GDM1 (cell line): ENCODE data around the gene LCE3E.
"Not testable (repeated sequence)": the region's sequence is repeated elsewhere in the genome, so short reads cannot be mapped to it uniquely, and the experiment has no call there.

Experiments
- DNase-seq: peaks from one replicate; lab custom pipeline; 2025; lab: John Stamatoyannopoulos, UW

LCE3E gene, protein sequence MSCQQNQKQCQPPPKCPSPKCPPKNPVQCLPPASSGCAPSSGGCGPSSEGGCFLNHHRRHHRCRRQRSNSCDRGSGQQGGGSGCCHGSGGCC

DNA sequence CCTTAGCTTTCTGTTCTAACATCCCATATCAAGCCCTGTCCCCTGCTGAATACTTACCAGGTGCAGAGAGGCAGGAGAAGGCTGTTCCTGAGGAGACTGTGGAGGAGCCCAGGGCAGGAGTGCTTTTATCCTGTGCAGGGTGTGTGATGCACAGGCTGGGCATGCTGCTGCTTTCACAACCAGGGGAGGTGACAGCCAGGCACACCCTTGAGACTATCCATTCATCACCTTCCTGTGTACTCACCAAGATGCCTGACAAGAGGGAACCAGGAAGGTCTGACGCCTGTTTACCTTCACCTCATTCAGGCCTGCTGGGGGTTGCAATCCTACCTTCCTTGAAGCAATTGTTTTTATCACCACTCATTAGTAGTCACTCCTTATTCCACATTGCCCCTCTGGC lies at the start of gene LCE3E:
TSS of gene LCE3E (minus strand) at position 100 of the 400 bp plus-strand sequence. CDS start 572 bp downstream, outside the sequence.
- DNase-seq: no peak

GRCh38 chr1:152613511-152613910 lies 46.9 kb upstream of the LCE3E start, which contains the start of gene LCE3B:
Gene LCE3B (plus strand): TSS chr1:152613811. CDS start chr1:152613811, 0 bp downstream.
- DNase-seq: no peak

GRCh38 chr1:152599934-152600333 lies 33.4 kb upstream of the LCE3E start, which contains the start of gene LCE3C:
Gene LCE3C (plus strand): TSS chr1:152600234. CDS start chr1:152600732, 498 bp downstream.
- DNase-seq: no peak

DNA sequence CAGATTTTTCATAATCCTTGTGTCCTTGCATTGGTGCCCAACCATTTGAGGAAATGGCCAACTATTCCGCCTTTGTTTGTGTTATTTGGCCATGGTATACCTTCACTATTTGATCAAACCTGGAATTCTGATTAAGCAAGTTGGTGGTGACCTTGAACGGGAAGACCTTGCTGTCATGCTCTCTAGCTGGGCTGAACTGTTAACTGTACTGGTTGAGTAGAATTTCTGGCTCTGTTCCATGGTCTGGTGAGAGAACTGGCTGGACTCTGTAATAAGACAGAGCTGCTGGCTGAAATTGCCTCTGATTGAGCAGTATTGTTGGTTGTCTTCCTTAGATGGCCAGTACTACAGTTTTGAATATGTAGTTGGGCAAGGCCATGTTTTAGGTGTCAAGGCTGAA lies 30.4 kb upstream of the LCE3E start:
- DNase-seq: no peak

- DNase-seq: no peak
Measured at GRCh38 chr1:152585586-152585985, 19.0 kb upstream of the LCE3E start.

DNA sequence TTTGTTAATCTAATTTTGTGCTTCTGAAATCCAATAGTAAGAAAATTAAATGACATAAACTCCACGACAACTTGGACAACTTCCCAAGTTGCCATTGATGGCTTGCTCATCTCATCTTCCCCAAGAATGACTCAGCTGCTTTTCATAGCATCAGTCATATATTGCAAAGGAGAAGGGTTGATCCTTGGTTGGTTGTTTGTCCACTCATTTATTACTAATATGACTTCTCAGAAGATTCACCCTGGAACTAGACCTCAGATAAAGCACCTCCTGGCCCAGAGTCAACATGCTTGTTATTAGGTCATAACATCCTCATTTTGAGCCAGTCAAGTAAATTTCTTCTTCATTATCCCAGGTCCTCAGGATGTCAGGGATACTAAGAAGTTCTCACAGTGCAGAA lies 16.1 kb upstream of the LCE3E start:
- DNase-seq: no peak

DNA sequence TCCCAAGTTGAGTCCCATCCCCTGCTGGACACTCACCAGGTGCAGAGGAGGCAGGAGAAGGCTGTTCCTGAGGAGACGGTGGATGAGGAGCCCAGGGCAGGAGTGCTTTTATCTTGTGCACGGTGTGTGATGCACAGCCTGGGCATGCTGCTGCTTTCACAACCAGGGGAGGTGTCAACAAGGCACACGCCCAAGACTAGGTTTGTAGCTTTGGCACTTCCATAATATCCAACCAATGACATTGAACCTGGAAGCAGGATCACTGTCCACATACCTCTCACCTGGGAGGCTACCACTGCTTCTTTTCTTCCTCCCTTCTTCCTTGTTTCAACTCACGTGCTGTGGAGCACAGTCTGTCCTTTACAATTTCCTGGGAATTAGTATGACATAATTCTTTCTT lies 13.9 kb upstream of the LCE3E start, which contains the start of gene LCE3D:
TSS of gene LCE3D (minus strand) at position 84 of the 400 bp plus-strand sequence. CDS start 580 bp downstream, outside the sequence.
- no peak for DNase-seq

DNA sequence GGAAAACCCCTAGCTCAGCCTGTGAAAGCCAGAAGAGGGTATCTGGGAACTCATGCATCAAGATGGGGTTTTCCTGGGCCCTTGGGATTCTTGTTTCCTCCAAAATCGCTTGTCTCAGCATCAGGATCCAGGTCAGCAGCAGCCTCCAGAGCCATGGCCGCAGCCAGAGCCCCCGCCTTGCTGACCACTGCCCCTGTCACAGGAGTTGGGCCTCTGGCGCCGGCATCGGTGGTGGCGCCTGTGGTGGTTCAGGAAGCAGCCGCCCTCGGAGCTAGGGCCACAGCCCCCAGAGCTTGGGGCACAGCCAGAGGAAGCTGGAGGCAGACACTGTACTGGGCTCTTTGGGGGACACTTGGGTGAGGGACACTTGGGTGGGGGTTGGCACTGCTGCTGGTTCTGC lies 12.9 kb upstream of the LCE3E start:
- DNase-seq: not testable (repeated sequence)

GRCh38 chr1:152577168-152577567 lies 10.6 kb upstream of the LCE3E start:
- DNase-seq: no peak

GRCh38 chr1:152565535-152566215 lies 905 bp downstream of the LCE3E start:
- no peak for DNase-seq

DNA sequence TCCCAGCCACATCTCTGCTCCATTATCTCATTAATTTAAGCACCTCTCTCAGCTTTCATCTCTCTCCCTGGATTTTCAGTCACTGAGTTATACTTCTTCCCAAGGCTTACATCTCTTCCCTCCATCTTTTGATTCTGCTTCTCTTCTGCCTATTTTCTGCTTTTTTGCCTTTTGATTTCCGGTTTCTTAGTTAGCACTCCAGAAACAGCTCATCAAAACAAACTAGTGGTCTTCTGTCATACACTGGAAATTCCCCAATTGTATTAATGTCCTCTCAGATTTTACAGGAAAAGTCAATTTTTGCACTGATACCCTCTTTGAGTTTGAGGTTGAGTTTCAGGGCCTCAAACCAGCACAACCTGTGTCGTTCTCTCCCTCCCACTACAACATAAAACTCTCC lies 1.5 kb downstream of the LCE3E start:
- DNase-seq: no peak

GRCh38 chr1:152548358-152548757 lies 18.2 kb downstream of the LCE3E start:
- DNase-seq: not testable (repeated sequence)

DNA sequence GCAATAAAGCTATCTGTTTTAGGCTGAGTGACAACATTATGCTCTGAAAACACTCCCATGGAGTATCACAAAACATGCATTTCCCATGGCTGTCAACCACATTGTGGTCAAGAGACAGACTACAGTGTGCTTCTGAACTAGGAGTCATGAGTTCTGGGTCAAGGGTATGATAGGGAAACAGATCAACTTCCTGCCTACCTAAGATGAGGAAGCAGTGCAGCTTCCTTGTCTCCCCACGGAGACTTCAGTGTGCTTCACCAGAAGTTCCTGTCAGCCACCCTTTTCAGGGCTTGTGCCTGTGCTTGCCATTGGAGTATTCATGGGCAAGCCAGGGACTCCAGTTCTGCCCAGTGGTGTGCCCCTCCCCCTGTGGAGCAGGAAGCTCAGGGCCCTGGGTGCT lies 19.9 kb downstream of the LCE3E start:
- DNase-seq: peak; percentile 6

GRCh38 chr1:152543820-152544219 lies 22.8 kb downstream of the LCE3E start:
- DNase-seq: no peak

DNA sequence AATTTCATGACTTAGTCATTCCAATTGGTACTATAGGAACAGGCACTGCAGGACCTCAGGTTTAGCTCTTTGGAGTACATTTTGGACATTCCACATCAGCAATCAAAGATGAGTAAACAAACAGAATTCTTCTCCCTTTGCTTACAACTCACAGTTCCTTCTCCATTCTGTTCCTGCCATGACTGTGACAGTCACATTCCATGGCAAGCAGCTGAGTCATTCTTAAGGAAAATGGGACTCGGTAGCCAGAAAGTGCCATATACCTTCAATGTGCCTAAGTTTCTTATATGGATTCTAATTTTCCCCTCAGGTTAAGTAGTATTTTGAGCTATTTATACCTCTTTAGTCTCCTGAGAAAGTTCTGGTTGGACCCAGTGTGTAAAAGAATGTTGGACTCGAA lies 26.7 kb downstream of the LCE3E start:
- DNase-seq: no peak

GRCh38 chr1:152537496-152537895 lies 29.1 kb downstream of the LCE3E start:
- no peak for DNase-seq

- DNase-seq: no peak
Measured at GRCh38 chr1:152535774-152536173, 30.8 kb downstream of the LCE3E start.

GRCh38 chr1:152533327-152533938 lies 33.1 kb downstream of the LCE3E start:
- peak; percentile 31 for DNase-seq

DNA sequence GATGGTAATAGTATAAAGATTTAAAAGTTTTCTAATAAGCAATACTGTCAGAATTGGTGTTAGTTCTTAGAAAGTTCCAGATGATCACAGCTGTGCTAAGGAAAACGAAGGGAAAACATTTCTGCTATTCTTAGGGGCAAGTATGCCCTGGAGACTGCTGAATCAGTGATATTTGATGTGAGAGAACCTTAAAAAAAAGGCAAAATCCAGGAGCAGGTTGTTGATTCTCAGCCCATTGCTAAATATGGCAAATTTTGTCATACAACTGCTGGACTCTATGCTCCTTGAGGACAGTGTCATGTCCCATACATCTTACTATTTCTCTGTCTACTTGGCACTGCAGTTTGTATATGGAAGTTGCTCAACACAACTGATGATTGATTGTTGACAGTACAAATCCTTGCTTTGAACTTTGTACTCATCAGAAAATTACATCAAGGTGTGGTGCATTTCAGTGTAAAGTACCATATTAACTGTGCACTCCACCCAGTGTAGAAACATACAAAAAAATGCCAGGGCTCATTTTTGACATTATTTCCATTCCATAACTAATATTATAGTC lies 41.4 kb downstream of the LCE3E start:
- DNase-seq: no peak

- DNase-seq: no peak
Measured at GRCh38 chr1:152520561-152521090, 46.0 kb downstream of the LCE3E start.

DNA sequence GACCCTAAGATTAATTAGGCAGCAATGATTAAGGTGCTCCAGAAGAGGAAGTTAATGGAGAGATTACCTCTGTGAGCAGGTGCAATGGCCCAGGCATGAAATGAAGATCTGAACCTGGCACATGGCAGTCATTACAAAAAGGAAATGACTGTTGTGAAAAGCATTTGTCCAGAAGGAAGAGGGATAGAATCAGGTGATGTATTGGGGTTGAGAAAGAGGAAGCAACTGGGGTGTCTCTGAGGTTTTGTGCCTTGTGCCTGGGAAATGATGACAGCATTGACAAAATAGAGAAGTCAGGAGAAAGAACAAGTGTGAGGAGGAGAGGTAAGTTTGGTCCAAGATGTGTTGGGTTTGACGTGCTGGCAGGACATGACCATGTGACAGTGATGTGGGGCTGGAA lies 46.7 kb downstream of the LCE3E start:
- DNase-seq: peak; percentile 54

DNA sequence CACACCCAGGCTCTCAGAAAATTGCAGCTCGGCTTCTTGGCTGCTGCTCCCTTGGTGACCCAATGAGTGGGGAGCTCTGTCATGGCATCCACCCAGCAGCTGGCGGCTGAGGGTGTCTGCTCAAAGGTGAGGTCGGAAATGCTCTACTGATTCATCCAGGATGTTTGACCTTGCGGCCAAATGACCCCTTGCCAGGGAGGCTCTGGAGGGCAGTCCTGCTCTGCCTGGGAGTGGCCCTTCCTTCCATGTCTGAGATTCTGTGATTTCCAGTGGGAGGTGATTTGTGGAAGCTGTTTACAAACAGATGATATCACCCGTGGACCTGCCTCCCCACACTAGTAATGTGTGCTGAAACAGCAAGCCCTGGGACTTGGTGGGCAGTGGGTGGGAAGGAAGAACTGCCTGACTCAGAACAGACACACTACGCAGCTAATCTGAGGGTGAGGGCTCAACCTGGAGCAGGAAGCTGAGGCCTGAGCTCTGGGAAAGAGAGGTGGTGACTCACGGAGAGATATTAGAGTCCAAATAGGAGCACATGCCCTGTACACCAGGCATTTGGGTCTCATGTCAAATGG lies 49.3 kb downstream of the LCE3E start:
- DNase-seq: no peak
